HepG2 (cell line): ENCODE results near the gene AIP. TPM values are rescaled to one million over a fixed set of nuclear protein-coding genes. Genes with fewer than 3 reads are reported as not detected.
A peak's percentile ranks its signal among the peaks of the same experiment; 100 is the strongest.

Source experiments
- ATF1 ChIP-seq: IDR thresholded peaks from 2 replicates; pipeline ENCODE4 v1.6.1; 2016; ENCODE audit warnings: mild to moderate bottlenecking, control low read depth
- EED ChIP-seq: sonication (generic); formaldehyde crosslinking; IDR thresholded peaks from 2 replicates; pipeline ENCODE4 v1.5.0; 2020; ENCODE audit warnings: mild to moderate bottlenecking, missing genetic modification reagents
- GATAD1 ChIP-seq: IDR thresholded peaks from 2 replicates; pipeline ENCODE4 v1.6.1; 2016; ENCODE audit warnings: missing genetic modification reagents, missing compliant biosample characterization
- HNF4G ChIP-seq, 2 experiments: sonication (generic) in 1 of 2; formaldehyde crosslinking in 1 of 2; IDR thresholded peaks; 2 replicates each; pipeline versions ENCODE4 v1.4.0 to v1.6.1; 2011 to 2020; ENCODE audit warnings: borderline replicate concordance in 2 of 2, low read depth in 2 of 2, mild to moderate bottlenecking in 2 of 2, low read length in 1 of 2, missing genetic modification reagents in 1 of 2, moderate library complexity in 1 of 2
- KDM2A ChIP-seq: sonication (generic); formaldehyde crosslinking; IDR thresholded peaks from 2 replicates; pipeline ENCODE4 v1.4.0; 2020; ENCODE audit warnings: low read depth, missing genetic modification reagents, borderline replicate concordance
- MED13 ChIP-seq: sonication (generic); formaldehyde crosslinking; IDR thresholded peaks from 2 replicates; pipeline ENCODE4 v1.5.0; 2020; ENCODE audit warnings: missing genetic modification reagents
- POLR2A ChIP-seq, 2 experiments: IDR thresholded peaks; 2 replicates each; pipeline ENCODE4 v1.6.1; 2011; ENCODE audit warnings: low read depth in 2 of 2, low read length in 2 of 2, mild to moderate bottlenecking in 1 of 2, moderate library complexity in 1 of 2; ENCODE audit not compliant: insufficient read depth in 1 of 2
- RARA ChIP-seq: IDR thresholded peaks from 2 replicates; pipeline ENCODE4 v1.6.1; 2016; ENCODE audit warnings: missing genetic modification reagents, missing compliant biosample characterization
- SRSF1 ChIP-seq: fragments of 200-400 bp; formaldehyde crosslinking; optimal IDR thresholded peaks from 2 replicates; pipeline ENCODE3; 2017; ENCODE audit warnings: mild to moderate bottlenecking, low read depth, low read length, moderate library complexity
- ZBTB38 ChIP-seq: sonication (generic); formaldehyde crosslinking; IDR thresholded peaks from 2 replicates; pipeline ENCODE4 v1.5.1; 2020; ENCODE audit warnings: mild to moderate bottlenecking, missing genetic modification reagents
- ZNF891 ChIP-seq: sonication (generic); formaldehyde crosslinking; IDR thresholded peaks from 2 replicates; pipeline ENCODE4 v1.5.0; 2020; ENCODE audit warnings: mild to moderate bottlenecking, missing genetic modification reagents
- ZSCAN21 ChIP-seq: sonication (generic); formaldehyde crosslinking; IDR thresholded peaks from 2 replicates; pipeline ENCODE4 v1.8.0; 2022; ENCODE audit warnings: mild to moderate bottlenecking, missing genetic modification reagents, moderate library complexity, borderline replicate concordance
- polyA plus RNA-seq, 8 experiments: library from polyadenylated mRNA; depleted of rRNA in 3 of 8; stranded (reverse) in 7 of 8; unstranded in 1 of 8; fragments of >200 nt; fragmentation: Illumina TruSeq in 4 of 8; extraction: Trizol in 4 of 8; gene quantifications; 2 replicates each; pipeline versions ENCODE4 v1.2.1 to v1.2.3, GENCODE V29; 2011 to 2016; ENCODE audit warnings: low read depth in 4 of 8, missing spikeins in 1 of 8, mixed read lengths in 1 of 8; ENCODE audit not compliant: insufficient read depth in 1 of 8
- total RNA-seq, 5 experiments: library from RNA; depleted of rRNA; stranded (reverse); fragments of >200 nt; fragmentation: Illumina TruSeq; extraction: Trizol; gene quantifications; 2 replicates each; pipeline ENCODE4 v1.2.3, GENCODE V29; 2016; ENCODE audit warnings: low read depth in 1 of 5
- TF ChIP-seq, protein P1 (sequence below), 2 experiments: sonication (generic) in 1 of 2; formaldehyde crosslinking in 1 of 2; IDR thresholded peaks; 2 replicates each; pipeline versions ENCODE4 v1.6.1 to v1.9.0; 2014 to 2022; ENCODE audit warnings: antibody characterized with exemption in 1 of 2, borderline replicate concordance in 1 of 2, inconsistent platforms in 1 of 2, low read depth in 1 of 2, missing genetic modification reagents in 1 of 2
- TF ChIP-seq, protein P2 (sequence below): sonication (generic); formaldehyde crosslinking; IDR thresholded peaks from 2 replicates; pipeline ENCODE4 v1.5.0; 2020; ENCODE audit warnings: missing genetic modification reagents, mild to moderate bottlenecking, borderline replicate concordance
- TF ChIP-seq, protein P3 (sequence below): sonication (generic); formaldehyde crosslinking; IDR thresholded peaks from 2 replicates; pipeline ENCODE4 v1.8.0; 2023; ENCODE audit warnings: mild to moderate bottlenecking, missing genetic modification reagents

The AIP gene
- total and polyA plus RNA-seq, 2 of the 13 experiments (the other 11 are each of a cell fraction or from before 2014, with no cell fraction given): 51.8 to 110 TPM

DNA sequence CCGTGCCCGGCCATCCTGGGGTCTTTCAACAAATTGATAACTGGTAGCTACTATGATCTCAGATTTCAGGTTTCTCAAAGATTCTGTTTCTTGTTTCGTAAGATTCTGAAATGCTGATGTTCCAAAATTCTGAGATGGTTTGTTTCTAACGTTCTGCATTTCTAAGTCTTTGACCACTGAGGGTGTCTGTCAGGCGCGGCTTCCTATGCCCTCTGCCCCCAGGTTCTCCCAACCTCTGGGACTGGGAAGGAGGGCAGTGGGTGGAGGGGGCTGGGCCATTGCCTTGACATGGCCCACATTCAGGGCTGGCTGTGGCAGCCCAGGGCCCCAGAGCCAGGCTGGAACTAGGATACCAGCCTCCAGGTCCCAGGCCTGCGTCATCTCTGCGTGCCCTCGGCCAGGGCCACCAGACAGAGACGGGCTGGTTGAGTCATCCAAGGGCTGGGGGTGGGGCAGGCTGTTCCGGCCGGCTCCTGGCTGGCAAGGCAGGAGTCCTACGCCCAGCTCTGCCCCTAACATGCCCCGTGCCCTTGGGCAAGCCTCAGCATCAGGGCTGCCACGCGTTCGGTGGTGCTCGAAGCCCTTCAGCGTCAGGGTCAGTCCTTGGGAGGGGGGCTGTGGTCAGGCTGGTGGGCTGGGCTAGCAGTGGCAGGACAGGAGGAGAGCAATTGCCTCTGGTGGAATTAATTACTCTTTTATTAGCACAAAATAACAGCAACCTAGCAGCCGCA is 19.0 kb upstream of the AIP start (continued):
- no peak for TF ChIP-seq MED13 (CRISPR knock-in tag)
- TF ChIP-seq GATAD1 (CRISPR knock-in tag): peak; percentile 77
- TF ChIP-seq RARA (CRISPR knock-in tag): peak; percentile 32; the same call in 1 of the 2 replicates
- peak; percentile 56 for TF ChIP-seq SRSF1
- 0 out of 2 replicates have a peak, but pooled peaks have one; percentile 69 for TF ChIP-seq ATF1 (CRISPR knock-in tag)
- TF ChIP-seq HNF4G (IDR thresholded peaks at IDR 0.05; ENCODE audit: borderline replicate concordance, low read depth, low read length): no peak
- TF ChIP-seq HNF4G (CRISPR knock-in tag; IDR thresholded peaks at IDR 0.05; ENCODE audit: borderline replicate concordance, low read depth): 0 out of 2 replicates have a peak, but pooled peaks have one; percentile 51
- TF ChIP-seq, protein P1, sequence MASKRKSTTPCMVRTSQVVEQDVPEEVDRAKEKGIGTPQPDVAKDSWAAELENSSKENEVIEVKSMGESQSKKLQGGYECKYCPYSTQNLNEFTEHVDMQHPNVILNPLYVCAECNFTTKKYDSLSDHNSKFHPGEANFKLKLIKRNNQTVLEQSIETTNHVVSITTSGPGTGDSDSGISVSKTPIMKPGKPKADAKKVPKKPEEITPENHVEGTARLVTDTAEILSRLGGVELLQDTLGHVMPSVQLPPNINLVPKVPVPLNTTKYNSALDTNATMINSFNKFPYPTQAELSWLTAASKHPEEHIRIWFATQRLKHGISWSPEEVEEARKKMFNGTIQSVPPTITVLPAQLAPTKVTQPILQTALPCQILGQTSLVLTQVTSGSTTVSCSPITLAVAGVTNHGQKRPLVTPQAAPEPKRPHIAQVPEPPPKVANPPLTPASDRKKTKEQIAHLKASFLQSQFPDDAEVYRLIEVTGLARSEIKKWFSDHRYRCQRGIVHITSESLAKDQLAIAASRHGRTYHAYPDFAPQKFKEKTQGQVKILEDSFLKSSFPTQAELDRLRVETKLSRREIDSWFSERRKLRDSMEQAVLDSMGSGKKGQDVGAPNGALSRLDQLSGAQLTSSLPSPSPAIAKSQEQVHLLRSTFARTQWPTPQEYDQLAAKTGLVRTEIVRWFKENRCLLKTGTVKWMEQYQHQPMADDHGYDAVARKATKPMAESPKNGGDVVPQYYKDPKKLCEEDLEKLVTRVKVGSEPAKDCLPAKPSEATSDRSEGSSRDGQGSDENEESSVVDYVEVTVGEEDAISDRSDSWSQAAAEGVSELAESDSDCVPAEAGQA (IDR thresholded peaks at IDR 0.05; ENCODE audit: low read depth): 0 out of 2 replicates have a peak, but pooled peaks have one; percentile 7
- TF ChIP-seq, protein P1 (CRISPR knock-in tag; IDR thresholded peaks at IDR 0.05; ENCODE audit: borderline replicate concordance): no peak
- peak in 1 of 2 experiments; percentile 35; a peak in 1 of 4 replicates for TF ChIP-seq POLR2A (IDR thresholded peaks at IDR 0.05; ENCODE audit: insufficient read depth in 1 of 2, low read depth in 2 of 2, low read length in 2 of 2)
- TF ChIP-seq, protein P2, sequence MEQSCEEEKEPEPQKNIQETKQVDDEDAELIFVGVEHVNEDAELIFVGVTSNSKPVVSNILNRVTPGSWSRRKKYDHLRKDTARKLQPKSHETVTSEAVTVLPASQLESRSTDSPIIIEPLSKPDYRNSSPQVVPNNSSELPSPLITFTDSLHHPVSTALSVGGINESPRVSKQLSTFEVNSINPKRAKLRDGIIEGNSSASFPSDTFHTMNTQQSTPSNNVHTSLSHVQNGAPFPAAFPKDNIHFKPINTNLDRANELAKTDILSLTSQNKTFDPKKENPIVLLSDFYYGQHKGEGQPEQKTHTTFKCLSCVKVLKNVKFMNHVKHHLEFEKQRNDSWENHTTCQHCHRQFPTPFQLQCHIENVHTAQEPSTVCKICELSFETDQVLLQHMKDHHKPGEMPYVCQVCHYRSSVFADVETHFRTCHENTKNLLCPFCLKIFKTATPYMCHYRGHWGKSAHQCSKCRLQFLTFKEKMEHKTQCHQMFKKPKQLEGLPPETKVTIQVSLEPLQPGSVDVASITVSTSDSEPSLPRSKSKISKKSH (CRISPR knock-in tag): peak; percentile 74; the same call in 1 of the 2 replicates
- TF ChIP-seq, protein P3, sequence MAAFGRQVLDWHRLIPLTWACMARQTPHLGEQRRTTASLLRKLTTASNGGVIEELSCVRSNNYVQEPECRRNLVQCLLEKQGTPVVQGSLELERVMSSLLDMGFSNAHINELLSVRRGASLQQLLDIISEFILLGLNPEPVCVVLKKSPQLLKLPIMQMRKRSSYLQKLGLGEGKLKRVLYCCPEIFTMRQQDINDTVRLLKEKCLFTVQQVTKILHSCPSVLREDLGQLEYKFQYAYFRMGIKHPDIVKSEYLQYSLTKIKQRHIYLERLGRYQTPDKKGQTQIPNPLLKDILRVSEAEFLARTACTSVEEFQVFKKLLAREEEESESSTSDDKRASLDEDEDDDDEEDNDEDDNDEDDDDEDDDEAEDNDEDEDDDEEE (CRISPR knock-in tag): peak; percentile 44; the same call in 1 of the 2 replicates
- no peak for TF ChIP-seq EED (CRISPR knock-in tag)
- TF ChIP-seq ZSCAN21 (CRISPR knock-in tag): no peak
- peak; percentile 54 for TF ChIP-seq KDM2A
- TF ChIP-seq ZNF891 (CRISPR knock-in tag): peak; percentile 42; the same call in 1 of the 2 replicates
- peak; percentile 93 for TF ChIP-seq ZBTB38 (CRISPR knock-in tag)
